HG02943 (cell line): Measurements from ENCODE around the gene MLLT1.

ENCODE experiments used
- ATAC-seq: cut with Tn5 transposase; IDR thresholded peaks from one replicate; pipeline ENCODE4 v1.9.1; 2021; ENCODE audit warnings: mild to moderate bottlenecking, low read depth, moderate library complexity; ENCODE audit not compliant: unreplicated experiment

The MLLT1 gene

DNA sequence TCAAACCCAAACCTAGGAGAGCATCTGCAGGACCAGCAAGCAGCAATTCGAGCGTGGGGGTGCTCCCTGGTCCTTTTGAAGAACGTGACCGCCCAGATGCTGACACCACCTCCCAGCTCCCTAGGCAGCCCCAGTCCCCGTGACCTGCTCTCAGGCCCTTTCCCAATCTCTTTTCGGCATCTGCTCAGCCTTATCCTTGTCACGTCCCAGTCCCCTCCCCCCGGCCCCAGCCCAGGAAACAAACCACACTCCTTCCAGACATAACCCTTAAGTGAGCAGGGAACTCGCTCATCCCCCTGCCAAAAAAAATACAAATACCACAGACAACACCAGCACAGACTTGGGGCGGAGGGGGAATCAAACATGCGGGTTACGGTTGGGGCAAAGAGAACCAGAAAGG, 3.3 kb downstream of the MLLT1 start:
- ATAC-seq, result no peak

- no peak for ATAC-seq
Observed at GRCh38 chr19:6275170-6275744, 4.5 kb downstream of the MLLT1 start.

DNA sequence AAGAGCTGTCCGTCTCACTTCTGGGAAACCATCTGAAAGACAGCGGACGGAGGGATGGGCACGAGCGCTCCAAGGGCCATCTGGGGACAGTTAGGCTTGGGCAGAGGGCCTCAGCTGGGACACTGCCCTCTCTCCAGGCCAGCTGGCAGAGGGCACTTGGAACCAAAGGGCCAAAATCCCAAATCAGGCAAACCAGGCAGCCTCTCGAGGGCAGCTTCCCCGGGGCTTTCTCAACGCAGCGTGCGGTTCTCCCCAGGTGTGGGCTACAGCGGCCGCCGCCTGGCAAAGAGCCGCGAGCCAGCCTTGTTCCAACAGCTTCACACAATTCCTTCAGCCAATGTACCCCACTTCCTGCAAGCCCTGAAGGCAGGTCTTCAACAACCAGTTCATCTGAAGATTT, 5.0 kb downstream of the MLLT1 start:
- ATAC-seq, result no peak

DNA sequence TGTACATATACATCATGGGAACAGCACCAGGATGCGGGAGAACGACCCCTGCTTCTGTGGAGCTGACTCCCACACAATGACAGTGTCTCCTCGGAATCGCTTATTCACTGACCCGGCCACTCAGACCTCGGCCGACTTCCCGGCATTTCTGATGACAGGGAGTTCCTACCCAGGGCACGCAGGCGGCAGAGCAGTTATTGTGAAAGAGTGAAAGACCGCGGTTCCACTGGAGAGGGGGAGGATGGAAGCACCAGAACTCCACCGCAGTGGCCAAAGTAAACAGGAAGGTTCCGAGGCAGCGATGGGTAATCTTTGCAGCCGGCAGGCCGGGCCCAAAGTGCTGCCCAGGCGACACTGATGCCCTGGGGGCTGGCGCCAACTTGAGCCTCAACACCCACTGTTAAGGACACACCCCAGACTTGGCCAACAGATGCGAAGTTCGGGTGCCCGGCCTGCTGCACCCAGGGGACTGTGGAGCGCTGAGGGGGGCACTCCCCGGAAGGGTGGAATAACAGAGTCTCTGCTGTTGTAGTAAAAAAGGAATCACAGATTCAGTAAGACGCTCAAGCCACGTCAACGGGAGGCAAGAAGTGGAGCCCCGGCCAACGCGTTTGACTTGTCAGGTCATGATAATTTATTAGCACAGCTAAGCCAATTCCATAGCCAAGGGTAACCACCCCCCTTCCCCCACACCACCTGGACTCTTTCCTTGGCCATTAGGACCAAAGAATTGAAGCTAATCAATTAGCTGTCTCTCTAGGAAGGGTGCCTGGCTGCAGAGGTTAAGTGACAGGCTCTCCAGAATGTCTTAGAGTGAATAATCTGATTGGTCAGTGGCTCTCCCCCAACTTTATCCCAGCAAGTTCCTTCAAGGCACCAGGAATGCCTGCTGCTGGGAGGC, 5.8 kb downstream of the MLLT1 start:
- no peak for ATAC-seq

DNA sequence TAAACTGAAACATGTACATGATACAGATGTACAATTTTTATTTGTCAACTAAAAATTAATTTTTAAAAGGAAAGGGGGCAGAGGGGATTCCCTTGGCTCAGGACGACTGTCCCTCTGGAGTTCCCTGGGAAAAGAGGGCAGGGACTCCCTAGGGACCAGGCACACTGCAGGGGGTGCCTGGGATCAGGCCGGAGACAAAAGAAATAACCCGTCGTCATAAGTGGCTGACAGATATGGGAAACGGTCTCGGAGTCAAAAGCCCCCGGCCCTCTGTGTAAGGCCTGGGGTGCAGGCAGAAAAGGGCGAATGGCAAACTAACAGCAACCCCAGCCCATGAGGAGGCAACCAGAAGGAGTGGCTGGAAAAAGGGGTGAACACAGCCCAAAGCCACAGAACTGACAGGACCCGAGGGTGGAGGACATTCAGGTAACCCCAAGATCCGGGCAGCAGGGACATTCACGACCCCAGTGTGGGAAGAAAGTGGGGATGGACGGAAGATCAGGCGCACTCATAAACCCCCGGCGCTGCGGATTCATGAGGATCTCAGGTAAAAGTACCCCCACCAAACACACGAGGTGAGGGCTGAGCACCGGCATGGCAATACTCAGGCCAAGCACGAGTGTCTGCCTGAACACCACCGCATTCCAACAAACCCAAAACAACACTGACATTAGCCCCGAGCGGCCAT, 6.7 kb downstream of the MLLT1 start:
- no peak for ATAC-seq

DNA sequence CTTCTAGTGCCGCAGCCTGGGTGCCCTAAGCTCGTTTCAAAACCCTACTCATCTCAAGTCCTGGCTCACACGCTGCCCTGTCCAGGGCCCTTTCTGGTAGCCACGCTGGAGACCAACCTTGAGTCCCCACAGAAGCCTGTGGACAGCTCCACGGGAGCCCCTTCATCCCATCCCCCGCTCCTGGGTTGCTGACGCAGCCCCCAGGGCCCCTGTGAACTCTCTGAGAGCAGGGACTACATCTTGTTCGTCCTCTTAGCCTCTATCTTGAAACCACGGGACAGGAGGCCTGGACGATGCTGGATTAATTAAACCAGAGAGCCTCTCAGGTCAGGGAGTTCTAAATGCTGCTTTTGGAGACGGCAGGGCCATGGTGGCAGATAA, 7.4 kb downstream of the MLLT1 start:
- ATAC-seq, result no peak

GRCh38 chr19:6271721-6272410, 7.9 kb downstream of the MLLT1 start:
- ATAC-seq, result no peak

- no peak for ATAC-seq
Observed at GRCh38 chr19:6271251-6271650, 8.5 kb downstream of the MLLT1 start.

DNA sequence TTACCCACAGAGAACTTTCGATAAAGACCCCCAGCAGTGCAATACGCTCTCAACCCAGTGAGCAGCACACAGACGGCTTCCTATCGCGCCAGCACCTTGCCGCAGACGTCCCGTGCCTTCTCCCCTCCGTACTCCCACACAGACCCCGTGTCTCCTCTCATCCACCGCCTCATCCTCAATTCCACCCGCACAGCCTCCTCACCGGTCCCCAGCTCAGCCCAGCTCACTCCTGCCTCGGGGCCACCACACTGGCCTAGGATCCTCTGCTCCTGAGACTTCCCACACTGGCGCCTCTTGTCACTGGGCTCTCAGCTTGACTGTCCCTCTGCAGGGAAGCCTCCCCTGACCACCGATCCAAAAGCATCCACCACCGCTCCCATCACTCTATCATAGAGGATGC, 9.0 kb downstream of the MLLT1 start:
- no peak for ATAC-seq

DNA sequence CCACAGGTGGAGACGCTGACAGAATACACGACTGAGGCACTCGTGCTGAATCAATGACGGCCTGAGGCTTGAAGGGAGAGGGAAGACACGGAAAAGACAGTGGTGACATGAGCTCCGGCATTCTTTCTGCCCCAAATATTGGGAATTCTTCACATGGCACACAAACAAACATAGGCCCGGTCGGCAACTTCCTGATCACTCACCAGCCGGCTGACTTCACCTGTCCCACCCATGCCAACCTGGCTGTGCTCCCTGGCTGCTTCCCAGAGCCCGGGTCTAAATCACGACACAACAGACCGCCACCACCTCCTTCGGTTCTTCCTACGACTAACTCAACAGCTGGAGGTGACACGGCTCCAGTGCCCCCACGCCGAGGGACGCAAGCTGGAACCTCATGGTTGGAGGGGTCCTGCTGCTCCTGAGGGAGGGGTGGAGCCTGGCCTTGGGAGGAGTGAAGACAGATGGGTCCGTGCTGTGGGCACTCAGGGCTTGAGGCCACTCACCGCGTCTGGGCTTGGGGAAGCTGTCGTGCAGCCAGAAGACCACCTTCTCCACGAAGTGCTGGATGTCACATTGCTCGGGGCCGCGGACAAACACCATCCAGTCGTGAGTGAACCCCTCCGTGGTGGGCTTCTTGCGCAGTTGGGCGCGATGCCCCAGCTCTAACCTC, 9.6 kb downstream of the MLLT1 start:
- no peak for ATAC-seq

- no peak for ATAC-seq
Observed at GRCh38 chr19:6269101-6269886, 10.5 kb downstream of the MLLT1 start.

- ATAC-seq, result no peak
Observed at GRCh38 chr19:6268382-6268771, 11.4 kb downstream of the MLLT1 start.

GRCh38 chr19:6267552-6268381, 12.0 kb downstream of the MLLT1 start:
- ATAC-seq, result no peak

- no peak for ATAC-seq
Observed at GRCh38 chr19:6264803-6265202, 15.0 kb downstream of the MLLT1 start.

GRCh38 chr19:6263735-6264444, 15.9 kb downstream of the MLLT1 start:
- no peak for ATAC-seq

DNA sequence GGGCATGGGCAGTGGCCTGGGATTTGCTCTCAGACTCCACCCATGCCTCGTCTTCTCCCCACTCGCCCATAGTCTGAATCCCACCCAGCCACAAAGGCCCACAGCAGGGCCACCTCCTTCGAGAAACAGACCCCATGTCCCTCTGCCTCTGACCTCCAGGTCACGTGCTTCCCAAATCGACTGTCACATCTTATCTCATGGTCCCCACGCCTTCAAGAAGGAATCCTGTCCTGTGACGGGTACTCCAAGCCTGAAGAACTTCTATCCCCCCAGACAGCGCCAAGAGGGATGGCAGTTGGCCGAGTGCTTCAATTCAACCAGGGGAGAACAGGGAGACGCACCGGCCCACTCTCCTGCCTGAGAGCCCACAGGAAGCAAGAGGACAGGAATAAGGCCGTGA, 16.5 kb downstream of the MLLT1 start:
- no peak for ATAC-seq

GRCh38 chr19:6262519-6262918, 17.3 kb downstream of the MLLT1 start:
- ATAC-seq, result no peak

GRCh38 chr19:6261883-6262282, 17.9 kb downstream of the MLLT1 start:
- no peak for ATAC-seq
